Prostate gland (tissue), 2 donors: ENCODE data around the gene NDUFV2. TPM values are rescaled to one million over a fixed set of nuclear protein-coding genes. Genes with fewer than 3 reads are reported as not detected.
"Not testable (repeated sequence)": the region's sequence is repeated elsewhere in the genome, so short reads cannot be mapped to it uniquely, and the experiment has no call there.

Experiments used
- DNase-seq: peaks from one replicate; pipeline ENCODE4 v3.0.0-alpha.2; 2019; ENCODE audit warnings: low spot score
- H3K27ac ChIP-seq, 2 donors: fragments of 200-600 bp; sonication (generic); 2 replicates each; pipeline ENCODE4 v1.5.1; 2017 to 2019
- H3K27me3 ChIP-seq: fragments of 200-600 bp; sonication (generic); replicated peaks from 2 replicates; pipeline ENCODE4 v1.5.1; 2019; ENCODE audit not compliant: insufficient read depth
- H3K36me3 ChIP-seq, 2 donors: fragments of 200-600 bp; sonication (generic); 1 replicate in 1 of 2; 2 replicates in 1 of 2; pipeline versions ENCODE4 v1.5.1 to v1.8.1; 2017 to 2019
- H3K4me1 ChIP-seq: fragments of 200-600 bp; sonication (generic); replicated peaks from 2 replicates; pipeline ENCODE4 v1.5.1; 2019
- H3K4me3 ChIP-seq, 2 donors: fragments of 200-600 bp; sonication (generic); 2 replicates each; pipeline ENCODE4 v1.5.1; 2017 to 2019
- H3K9me3 ChIP-seq: fragments of 200-600 bp; sonication (generic); 2 replicates; pipeline ENCODE4 v1.5.1; 2017
- CTCF ChIP-seq, 4 experiments: fragments of 200-600 bp in 2 of 4; fragments of 450-650 bp in 2 of 4; sonication (generic) in 2 of 4; IDR thresholded peaks; 1 replicate in 3 of 4; 2 replicates in 1 of 4; pipeline ENCODE4 v1.5.1; 2016 to 2019; ENCODE audit warnings: antibody characterized with exemption in 4 of 4, mild to moderate bottlenecking in 2 of 4, moderate library complexity in 2 of 4
- POLR2A ChIP-seq: fragments of 450-650 bp; IDR thresholded peaks from one replicate; pipeline ENCODE4 v1.6.1; 2016; ENCODE audit warnings: antibody characterized with exemption, mild to moderate bottlenecking
- POLR2AphosphoS5 ChIP-seq: sonication (generic); formaldehyde crosslinking; IDR thresholded peaks from one replicate; pipeline ENCODE4 v1.6.1; 2017; ENCODE audit warnings: antibody characterized with exemption
- WGBS: methylation state at CpG from one replicate; pipeline ENCODE4 v1.1.5; 2018; 5-methylcytosine and 5-hydroxymethylcytosine counted together
- intact Hi-C: fragments of 100-400 bp; cut with DNase I; formaldehyde crosslinking; loops from one replicate; pipeline ENCODE4 v1.14.2; 2022
- total RNA-seq, 2 donors: library from RNA; depleted of rRNA; stranded (reverse); fragments of >200 nt; gene quantifications; one replicate each; pipeline ENCODE4 v1.1.0, GENCODE V29; 2016

The NDUFV2 gene
- total RNA-seq, 2 donors from 2014 or later, result 114 to 161 TPM

DNA sequence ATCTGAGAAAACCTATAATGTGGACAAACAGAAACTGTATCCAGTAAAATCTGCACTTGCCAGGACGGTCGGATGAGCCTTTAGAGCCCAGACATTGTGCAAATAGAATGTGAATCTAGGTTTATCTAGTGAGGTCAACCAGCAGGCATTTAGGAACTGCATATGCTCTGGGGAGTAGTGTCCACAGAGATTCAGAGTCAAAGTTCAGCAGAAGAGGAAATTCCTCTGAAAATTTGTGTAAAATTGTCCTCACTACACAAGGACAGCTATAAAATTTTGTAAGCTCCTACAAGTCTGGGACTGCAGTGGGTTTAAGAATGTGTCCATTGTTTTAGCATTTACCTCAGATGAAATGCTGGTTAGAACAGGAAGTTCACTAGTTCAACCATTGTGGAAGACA is 9.8 kb upstream of the NDUFV2 start:
- Histone ChIP-seq H3K27me3 (no peaks in the 10 kb centered on the region), H3K27ac (no peak overlapping the region), H3K36me3 (no peaks in the 10 kb centered on the region), H3K4me3 (no peak overlapping the region), H3K4me1 (no peaks in the 10 kb centered on the region), H3K9me3 (no peaks in the 10 kb centered on the region)
- intact Hi-C loops, result no loop called here
- DNase-seq, result no peak
- WGBS, result 31% methylated on average over 2 of the region's 2 CpGs
- TF ChIP-seq POLR2A, result no peak
- TF ChIP-seq POLR2AphosphoS5, result no peak
- TF ChIP-seq CTCF (IDR thresholded peaks at IDR 0.05), result no peak

- H3K27me3 ChIP-seq, H3K27ac ChIP-seq, intact Hi-C loops, H3K36me3 ChIP-seq, H3K4me1 ChIP-seq, H3K4me3 ChIP-seq, H3K9me3 ChIP-seq, DNase-seq: not testable (repeated sequence)
- WGBS, result 93% methylated on average over 2 of the region's 3 CpGs
These were observed 9.4 kb upstream of the NDUFV2 start for GRCh38 chr18:9093109-9093508.

DNA sequence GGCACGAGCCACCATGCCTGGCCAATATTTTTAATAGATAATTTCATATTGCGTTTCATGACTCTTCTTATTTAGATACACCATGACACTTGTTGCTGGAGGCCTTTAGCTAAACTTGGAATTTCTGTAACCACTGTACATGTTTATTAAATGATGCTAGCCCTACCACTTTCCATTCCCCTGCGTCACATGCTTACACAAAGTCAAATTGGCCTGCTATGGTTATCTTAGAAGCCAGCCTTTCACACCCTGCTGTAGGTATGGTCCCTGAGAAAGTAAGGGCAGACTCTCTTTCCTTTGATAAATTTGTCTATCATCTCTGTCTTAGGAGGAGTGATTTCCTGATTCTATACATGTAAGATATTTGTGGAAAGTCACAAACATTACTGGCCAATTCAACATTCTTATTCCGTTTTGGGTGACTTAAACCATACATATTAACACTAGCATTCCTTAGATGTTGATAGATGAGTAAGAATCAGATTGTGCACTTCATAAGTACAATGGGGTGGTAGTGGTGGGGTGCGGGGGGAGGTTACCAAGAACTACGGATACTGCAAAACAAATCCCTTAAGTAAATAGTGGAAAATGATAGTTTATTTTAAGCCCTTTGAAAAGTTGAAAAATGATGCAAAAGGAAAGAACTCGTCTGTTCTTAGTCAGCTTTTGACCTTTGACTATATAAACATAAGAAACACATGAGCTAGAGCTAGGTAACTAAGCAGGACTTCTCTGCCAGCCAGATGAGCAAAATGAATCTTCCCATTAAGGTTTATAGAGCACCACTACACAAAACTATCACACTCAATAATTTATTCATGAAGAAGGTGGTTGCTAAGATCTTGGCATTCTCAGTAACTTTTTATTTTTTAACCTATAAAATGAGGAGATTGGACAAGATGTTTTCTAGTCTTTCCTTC is 7.9 kb upstream of the NDUFV2 start:
- Histone ChIP-seq H3K27me3 (no peaks in the 10 kb centered on the region), H3K27ac (no peak overlapping the region), H3K36me3 (no peaks in the 10 kb centered on the region), H3K4me1 (no peaks in the 10 kb centered on the region), H3K4me3 (no peak overlapping the region), H3K9me3 (no peaks in the 10 kb centered on the region)
- DNase-seq, result no peak
- WGBS, result 67% methylated on average over 7 of the region's 7 CpGs
- intact Hi-C loops, result no loop called here
- no peak for TF ChIP-seq POLR2A
- TF ChIP-seq CTCF (IDR thresholded peaks at IDR 0.05), result no peak
- TF ChIP-seq POLR2AphosphoS5, result no peak

GRCh38 chr18:9095297-9096006 is 7.0 kb upstream of the NDUFV2 start:
- H3K9me3 ChIP-seq, result no peaks in the 10 kb centered on the region
- H3K27me3 ChIP-seq, result no peaks in the 10 kb centered on the region
- intact Hi-C loops, result no loop called here
- no peaks in the 10 kb centered on the region for H3K4me1 ChIP-seq
- H3K4me3 ChIP-seq, result no peak overlapping the region
- TF ChIP-seq POLR2A (no peak), POLR2AphosphoS5 (no peak), CTCF (IDR thresholded peaks at IDR 0.05) (no peak)
- no peak overlapping the region for H3K27ac ChIP-seq
- DNase-seq, result no peak
- WGBS, result 55% methylated on average over 9 of the region's 9 CpGs
- no peaks in the 10 kb centered on the region for H3K36me3 ChIP-seq

- Histone ChIP-seq H3K4me1 (no peaks in the 10 kb centered on the region), H3K4me3 (no peak overlapping the region), H3K27ac (no peak overlapping the region), H3K9me3 (no peaks in the 10 kb centered on the region), H3K27me3 (no peaks in the 10 kb centered on the region), H3K36me3 (no peaks in the 10 kb centered on the region)
- intact Hi-C loops, result no loop called here
- WGBS, result 80% methylated on average over 3 of the region's 3 CpGs
- DNase-seq, result no peak
- no peak for TF ChIP-seq POLR2A
- TF ChIP-seq POLR2AphosphoS5, result no peak
- no peak for TF ChIP-seq CTCF (IDR thresholded peaks at IDR 0.05)
These were observed 6.5 kb upstream of the NDUFV2 start for GRCh38 chr18:9096007-9096371.
